HG02840 (cell line): ENCODE results near the gene ATP9B.
"Not testable (repeated sequence)": the region's sequence is repeated elsewhere in the genome, so short reads cannot be mapped to it uniquely, and the experiment has no call there.

Source experiments
- ATAC-seq: cut with Tn5 transposase; IDR thresholded peaks from one replicate; pipeline ENCODE4 v1.9.1; 2021; ENCODE audit warnings: mild to moderate bottlenecking, moderate library complexity, moderate number of reproducible peaks; ENCODE audit not compliant: unreplicated experiment, low FRiP score

Gene ATP9B

DNA sequence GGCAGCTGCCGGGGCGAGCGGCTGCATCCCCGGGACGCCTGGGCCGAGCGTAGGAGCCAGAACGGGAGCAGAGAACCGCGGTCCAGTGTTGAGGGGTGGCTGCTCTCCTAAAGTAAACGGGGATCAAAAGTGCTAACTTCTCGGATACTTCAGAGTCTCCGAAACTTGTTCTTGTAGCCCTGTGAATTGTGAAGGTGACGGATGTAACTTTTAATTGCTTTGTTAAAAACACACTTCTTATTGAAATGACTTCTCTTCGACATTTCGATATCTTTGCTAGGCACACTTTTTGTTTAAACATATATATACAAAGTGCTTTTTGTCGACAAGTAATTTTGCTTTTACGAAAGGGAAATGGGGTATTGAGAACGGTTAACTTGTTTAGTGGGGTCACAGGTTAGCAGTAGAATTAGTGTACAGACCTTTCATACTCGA is 540 bp downstream of the ATP9B start:
- ATAC-seq, result no peak

GRCh38 chr18:79070486-79070885 is 1.3 kb downstream of the ATP9B start:
- no peak for ATAC-seq

DNA sequence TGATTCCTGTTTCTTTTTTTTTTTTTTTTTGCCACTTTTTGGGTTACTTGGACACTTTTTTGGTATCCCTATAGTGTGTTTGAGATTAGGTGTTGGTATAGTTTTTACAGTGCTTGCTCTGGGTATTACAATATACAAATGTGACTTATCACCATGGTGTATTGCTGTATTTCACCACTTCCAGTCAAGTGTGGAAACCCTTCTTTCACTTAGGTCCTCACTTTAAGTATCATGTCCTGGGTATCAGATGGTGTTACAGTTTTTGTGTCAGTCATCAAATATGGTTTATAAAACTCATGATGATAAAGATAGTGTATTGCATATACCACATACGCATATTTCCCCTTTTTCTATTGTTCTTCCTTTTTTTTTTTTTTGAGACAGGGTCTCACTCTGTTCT is 1.8 kb downstream of the ATP9B start:
- no peak for ATAC-seq

DNA sequence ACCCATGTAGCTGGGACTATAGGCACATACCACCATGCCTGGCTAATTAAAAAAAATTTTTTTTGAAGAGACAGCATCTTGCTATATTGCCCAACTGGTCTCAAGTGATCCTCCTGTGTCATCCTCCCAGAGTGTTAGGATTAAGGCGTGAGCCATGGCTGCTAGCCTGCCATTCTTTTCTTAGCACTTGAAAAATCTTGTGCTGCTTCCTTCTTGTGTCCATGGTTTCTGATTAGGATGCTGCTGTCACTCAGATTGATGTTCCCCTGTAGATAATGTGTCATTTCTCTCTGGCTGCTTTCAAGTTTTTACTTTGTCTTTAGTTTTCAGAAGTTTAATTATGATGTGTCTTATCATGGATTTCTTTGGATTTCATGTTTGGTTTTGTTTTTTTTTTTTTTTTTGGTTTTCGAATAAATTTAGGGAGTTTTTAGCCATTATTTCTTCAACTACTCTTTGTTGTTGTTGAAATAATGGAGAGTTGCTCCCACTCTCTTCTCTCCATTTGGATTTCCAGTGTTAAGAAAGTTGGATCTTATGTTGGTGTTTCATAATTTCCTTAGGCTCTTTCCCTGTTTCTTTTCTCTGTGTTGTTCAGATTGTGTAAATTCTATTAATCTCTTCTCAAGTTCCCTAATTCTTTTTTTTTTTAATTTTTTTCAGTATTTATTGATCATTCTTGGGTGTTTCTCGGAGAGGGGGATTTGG is 2.5 kb downstream of the ATP9B start:
- no peak for ATAC-seq

- ATAC-seq, result not testable (repeated sequence)
Observed at GRCh38 chr18:79072655-79073054, 3.5 kb downstream of the ATP9B start.

DNA sequence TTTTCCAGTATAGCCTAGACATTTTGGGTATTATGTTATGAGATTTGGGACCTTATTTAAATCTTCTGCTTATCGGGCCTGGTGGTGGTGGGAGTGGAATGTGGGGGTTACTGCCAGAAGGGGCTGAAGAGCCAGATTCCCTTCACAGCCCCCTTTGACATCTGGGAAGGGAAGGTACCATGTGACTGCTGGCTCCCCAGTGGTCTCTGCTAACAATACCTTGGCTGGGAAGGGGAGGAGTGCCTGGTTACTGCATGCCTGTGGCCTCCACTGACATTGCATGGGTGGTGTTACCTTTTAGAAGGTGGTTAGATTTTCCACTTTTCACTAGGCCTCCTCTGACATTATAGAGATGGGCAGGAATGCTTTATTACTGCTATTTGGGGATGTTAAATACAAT is 8.0 kb downstream of the ATP9B start:
- no peak for ATAC-seq

- ATAC-seq, result not testable (repeated sequence)
Observed at GRCh38 chr18:79078791-79079190, 9.6 kb downstream of the ATP9B start.

DNA sequence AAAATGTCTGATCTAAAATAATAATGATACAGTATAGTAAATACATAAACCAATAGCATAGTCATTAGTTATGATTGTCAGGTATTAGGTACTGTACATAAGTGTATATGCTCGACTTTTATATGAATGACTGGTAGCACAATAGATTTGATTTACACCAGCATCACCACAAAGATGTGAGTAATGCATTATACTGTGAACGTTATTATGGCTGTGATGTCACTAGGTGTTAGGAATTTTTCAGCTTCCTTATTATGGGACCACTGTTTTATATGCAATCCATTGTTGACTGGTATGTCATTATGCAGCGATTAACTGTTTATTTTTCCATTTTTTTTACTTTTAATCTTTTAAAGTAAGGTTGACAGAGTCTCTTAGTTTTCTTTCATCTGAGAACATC is 23.7 kb downstream of the ATP9B start:
- no peak for ATAC-seq

- no peak for ATAC-seq
Observed at GRCh38 chr18:79093986-79094385, 24.8 kb downstream of the ATP9B start.

- no peak for ATAC-seq
Observed at GRCh38 chr18:79095216-79095615, 26.0 kb downstream of the ATP9B start.

- ATAC-seq, result no peak
Observed at GRCh38 chr18:79100944-79101343, 31.8 kb downstream of the ATP9B start.

DNA sequence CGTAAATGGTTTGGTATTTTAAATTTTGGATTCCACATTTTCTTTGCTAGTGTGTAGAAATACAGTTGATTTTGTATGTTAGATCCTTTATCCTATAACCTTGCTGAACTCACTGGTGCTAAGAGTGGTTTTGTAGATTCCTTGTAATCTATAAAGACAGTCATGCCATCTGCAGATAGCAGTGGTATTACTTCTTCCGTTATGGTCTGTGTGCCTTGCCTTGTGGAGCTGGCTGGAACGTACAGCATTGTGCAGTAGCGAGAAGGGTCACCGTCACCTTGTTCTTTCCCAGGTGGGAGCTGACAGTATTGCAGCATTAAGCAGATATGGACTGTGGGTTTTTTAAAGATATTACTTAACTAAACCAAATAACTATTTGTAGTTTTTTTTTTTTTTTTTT is 33.7 kb downstream of the ATP9B start:
- no peak for ATAC-seq

DNA sequence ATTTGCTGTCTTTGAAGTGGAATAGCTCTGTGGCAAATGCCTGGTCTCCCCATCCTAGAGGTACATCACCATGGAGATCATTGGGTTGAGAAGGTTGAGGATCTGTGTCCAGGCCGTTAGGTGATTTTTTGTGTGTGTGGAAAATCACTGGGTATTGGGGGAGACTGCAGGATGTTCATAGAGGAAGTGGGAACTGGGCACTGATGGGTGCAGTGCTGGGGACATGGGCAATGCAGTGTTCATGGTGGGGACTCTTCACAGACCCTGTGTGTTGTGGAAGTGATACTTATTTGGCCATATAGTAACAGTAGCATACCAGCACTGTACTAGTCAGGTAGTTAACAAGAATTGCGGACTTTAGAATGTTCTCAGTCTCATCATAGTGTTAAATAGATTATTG is 34.9 kb downstream of the ATP9B start:
- ATAC-seq, result no peak

- ATAC-seq, result no peak
Observed at GRCh38 chr18:79105455-79105854, 36.3 kb downstream of the ATP9B start.

DNA sequence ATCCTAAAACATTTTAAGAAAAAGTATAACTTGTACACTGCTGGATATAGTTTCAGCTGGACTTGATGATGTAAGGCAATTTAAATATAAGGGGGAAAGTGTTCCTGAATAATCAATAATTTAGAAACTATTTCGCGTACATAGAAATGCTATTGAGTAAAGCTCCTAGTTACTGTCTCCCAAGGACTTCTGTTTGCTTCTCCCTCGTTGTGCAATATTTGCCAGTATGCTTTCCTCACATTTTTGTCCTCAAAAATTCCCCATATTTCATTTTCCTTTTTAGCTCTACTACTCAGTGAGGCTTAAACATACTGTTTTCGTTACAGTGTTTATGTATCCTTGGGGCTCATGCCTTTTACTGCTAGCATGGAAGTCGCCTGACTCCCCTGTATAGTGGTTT is 36.9 kb downstream of the ATP9B start:
- no peak for ATAC-seq

- no peak for ATAC-seq
Observed at GRCh38 chr18:79107886-79108285, 38.7 kb downstream of the ATP9B start.

GRCh38 chr18:79108549-79109215 is 39.5 kb downstream of the ATP9B start:
- no peak for ATAC-seq

DNA sequence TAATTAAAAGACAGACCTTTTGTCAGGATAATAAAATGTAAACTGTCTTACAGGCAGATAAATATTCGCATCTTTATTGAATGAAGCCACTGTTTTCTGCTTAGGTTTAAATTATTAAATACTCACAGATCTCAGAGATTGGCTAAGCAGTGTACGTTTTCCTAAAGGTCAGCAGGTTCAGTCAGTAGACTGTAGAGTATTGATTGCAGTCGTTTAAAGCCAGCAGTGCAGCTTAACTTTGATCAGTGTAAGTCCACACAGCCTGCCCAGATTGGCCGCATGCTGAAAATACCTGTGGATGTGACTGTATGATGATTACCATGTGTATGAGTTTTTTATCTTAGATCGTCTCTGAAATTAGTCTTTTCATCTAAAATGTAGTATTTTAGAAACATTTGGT is 42.3 kb downstream of the ATP9B start:
- no peak for ATAC-seq

DNA sequence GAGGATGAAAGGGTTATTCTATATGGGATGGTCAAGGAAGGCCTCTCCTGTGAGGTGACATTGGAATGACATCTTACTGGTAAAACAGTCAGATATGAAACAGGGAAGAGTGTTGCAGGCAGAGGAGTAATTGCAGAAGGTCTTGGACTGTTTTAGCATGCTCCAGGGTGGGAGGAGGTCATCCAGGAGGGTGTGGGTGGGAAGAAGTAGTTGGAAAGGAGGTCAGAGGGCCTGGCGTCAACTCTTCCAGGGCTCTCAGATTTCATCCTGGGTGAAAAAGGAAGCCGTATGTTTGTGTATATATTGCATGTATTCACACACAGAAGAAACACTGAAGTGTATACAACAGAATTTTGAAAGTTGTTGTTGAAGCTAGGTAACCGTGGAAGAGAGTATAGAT is 48.2 kb downstream of the ATP9B start:
- ATAC-seq, result no peak

GRCh38 chr18:79117788-79118187 is 48.6 kb downstream of the ATP9B start:
- no peak for ATAC-seq

DNA sequence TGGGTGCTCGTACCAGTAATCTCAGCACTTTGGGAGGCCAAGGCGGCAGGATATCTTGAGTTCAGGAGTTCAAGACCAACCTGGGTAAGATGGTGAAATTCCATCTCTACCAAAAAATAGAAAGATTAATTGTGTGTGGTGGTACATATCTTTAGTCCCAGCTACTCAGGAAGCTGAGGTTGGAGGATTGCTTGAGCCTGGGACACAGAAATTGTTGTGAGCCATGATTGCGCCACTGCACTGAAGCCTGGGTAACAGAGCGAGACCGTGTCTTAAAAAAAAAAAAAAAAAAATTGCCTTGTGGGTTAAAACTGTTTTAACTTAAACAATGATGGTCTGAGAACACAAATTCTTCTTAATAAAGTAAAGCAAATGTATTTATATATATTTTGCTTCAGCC is 49.6 kb downstream of the ATP9B start:
- ATAC-seq, result no peak

GRCh38 chr18:79121746-79122474 is 52.7 kb downstream of the ATP9B start:
- no peak for ATAC-seq
